GM12878 (cell line): ENCODE results near the gene TMEM235. TPM values are rescaled to one million over a fixed set of nuclear protein-coding genes. Genes with fewer than 3 reads are reported as not detected.

Experiments used
- ATAC-seq: fragments of 200-7000 bp; cut with Tn5 transposase; 3 replicates; pipeline ENCODE4 v1.9.1; 2020; ENCODE audit warnings: mild to moderate bottlenecking, moderate library complexity
- BruUV-seq: library from RNA; stranded (reverse); fragments of 400-500 nt; replicated peaks from 2 replicates; lab custom pipeline; 2021; lab: Mats Ljungman, UMichigan
- CTCF ChIA-PET: fragments of 300-600 bp; sonication (Branson Sonifier 250); formaldehyde crosslinking; extraction: SDS; loops from one replicate; lab custom pipeline; 2021; ENCODE audit warnings: inconsistent platforms; lab: Yijun Ruan, JAX
- POLR2A ChIA-PET: fragments of 350-600 bp; formaldehyde crosslinking; extraction: SDS; loops from one replicate; lab custom pipeline; 2021; ENCODE audit warnings: inconsistent platforms; lab: Charles Lee
- RAD21 ChIA-PET: fragments of 300-600 bp; sonication (Branson Sonifier 250); formaldehyde crosslinking; loops from one replicate; lab custom pipeline; 2023; ENCODE audit warnings: antibody characterized with exemption; ENCODE audit not compliant: unreplicated experiment; lab: Charles Lee
- SMC1A ChIA-PET: fragments of 300-600 bp; sonication (Branson Sonifier 250); formaldehyde crosslinking; loops from one replicate; lab custom pipeline; 2023; ENCODE audit not compliant: unreplicated experiment, uncharacterized antibody; lab: Charles Lee
- DNase-seq: peaks from one replicate; pipeline ENCODE4 v3.0.0-alpha.2; 2011; ENCODE audit warnings: low read depth, low spot score
- FAIRE-seq: peaks from 3 replicates; lab custom pipeline; 2011; peaks lifted over from hg19 to GRCh38; lab: Jason Lieb, UNC
- H2AFZ ChIP-seq: 2 replicates; pipeline ENCODE4 v1.6.0; 2011; ENCODE audit warnings: low read depth, low read length, control low read depth; ENCODE audit not compliant: control insufficient read depth
- H3K27ac ChIP-seq: 2 replicates; pipeline ENCODE4 v1.5.1; 2011; ENCODE audit warnings: control low read depth; ENCODE audit not compliant: control insufficient read depth, insufficient read depth
- H3K27me3 ChIP-seq, 2 experiments: replicated peaks in 1 of 2; 2 replicates each; pipeline versions ENCODE4 v1.6.0 to v1.6.1; 2011; ENCODE audit warnings: low read length in 1 of 2; ENCODE audit not compliant: control insufficient read depth in 2 of 2, insufficient read depth in 2 of 2
- H3K36me3 ChIP-seq, 2 experiments: 2 replicates each; pipeline ENCODE4 v1.5.1; 2011; ENCODE audit warnings: low read length in 1 of 2; ENCODE audit not compliant: control insufficient read depth in 2 of 2, insufficient read depth in 2 of 2
- H3K4me1 ChIP-seq: 2 replicates; pipeline ENCODE4 v1.6.1; 2011; ENCODE audit warnings: mild to moderate bottlenecking, low read length, moderate library complexity, mixed read lengths; ENCODE audit not compliant: control insufficient read depth, insufficient read depth
- H3K4me2 ChIP-seq: 2 replicates; pipeline ENCODE4 v1.6.0; 2011; ENCODE audit warnings: control low read depth; ENCODE audit not compliant: control insufficient read depth, insufficient read depth
- H3K4me3 ChIP-seq: fragments of 200-600 bp; sonication (generic); 2 replicates; pipeline ENCODE4 v1.5.1; 2016
- H3K79me2 ChIP-seq: 2 replicates; pipeline ENCODE4 v1.6.0; 2011; ENCODE audit warnings: low read length; ENCODE audit not compliant: control insufficient read depth, insufficient read depth
- H3K9ac ChIP-seq: 2 replicates; pipeline ENCODE4 v1.8.0; 2011; ENCODE audit warnings: low read length, control low read depth, mixed read lengths; ENCODE audit not compliant: control insufficient read depth, insufficient read depth
- H3K9me3 ChIP-seq: replicated peaks from 3 replicates; pipeline ENCODE4 v1.5.1; 2011; ENCODE audit warnings: mild to moderate bottlenecking, low read length; ENCODE audit not compliant: control insufficient read depth, insufficient read depth
- H4K20me1 ChIP-seq: 2 replicates; pipeline ENCODE4 v1.6.0; 2011; ENCODE audit not compliant: control insufficient read depth, insufficient read depth
- ESRRA ChIP-seq: IDR thresholded peaks from 2 replicates; pipeline ENCODE4 v1.6.1; 2012; ENCODE audit warnings: mild to moderate bottlenecking, low read length, improper control_type of control experiment
- MXI1 ChIP-seq: fragments of 150-350 bp; IDR thresholded peaks from 2 replicates; pipeline ENCODE4 v1.6.1; 2011; ENCODE audit warnings: low read depth, mild to moderate bottlenecking, inconsistent platforms, low read length, improper control_type of control experiment
- MYB ChIP-seq: fragments of 150-350 bp; IDR thresholded peaks from 2 replicates; pipeline ENCODE4 v1.6.1; 2014; ENCODE audit warnings: mild to moderate bottlenecking, low read depth, low read length, borderline replicate concordance
- NFYB ChIP-seq: IDR thresholded peaks from 2 replicates; pipeline ENCODE4 v1.6.1; 2011; ENCODE audit warnings: low read depth, mild to moderate bottlenecking, low read length, improper control_type of control experiment, moderate library complexity; ENCODE audit not compliant: insufficient read depth
- PAX5 ChIP-seq: IDR thresholded peaks from 2 replicates; pipeline ENCODE4 v1.6.1; 2011; ENCODE audit warnings: low read depth, low read length, borderline replicate concordance
- PML ChIP-seq: IDR thresholded peaks from 2 replicates; pipeline ENCODE4 v1.6.1; 2012; ENCODE audit warnings: low read length, inconsistent platforms
- POLR2AphosphoS5 ChIP-seq: IDR thresholded peaks from 2 replicates; pipeline ENCODE4 v1.6.1; 2011; ENCODE audit warnings: mild to moderate bottlenecking, low read length, inconsistent platforms
- RAD21 ChIP-seq: IDR thresholded peaks from 2 replicates; pipeline ENCODE4 v1.6.1; 2011; ENCODE audit warnings: mild to moderate bottlenecking, low read depth, low read length, moderate library complexity; ENCODE audit not compliant: insufficient read depth
- SREBF1 ChIP-seq: IDR thresholded peaks from 2 replicates; pipeline ENCODE4 v1.6.1; 2012; ENCODE audit warnings: mild to moderate bottlenecking, low read length
- STAT3 ChIP-seq: IDR thresholded peaks from 2 replicates; pipeline ENCODE4 v1.6.1; 2011; ENCODE audit warnings: low read depth, low read length, improper control_type of control experiment
- ZNF24 ChIP-seq: fragments of 450-650 bp; IDR thresholded peaks from 2 replicates; pipeline ENCODE4 v1.6.1; 2017; ENCODE audit warnings: antibody characterized with exemption, mild to moderate bottlenecking
- WGBS: methylation state at CpG from one replicate; pipeline ENCODE4 v1.1.6; 2016; ENCODE audit warnings: low lambda C conversion rate; ENCODE audit not compliant: insufficient replicate concordance, insufficient coverage; ENCODE audit errors: missing lambda C conversion rate; 5-methylcytosine and 5-hydroxymethylcytosine counted together
- in situ Hi-C: fragments of 300-500 bp; cut with MboI; formaldehyde crosslinking; loops from 9 replicates; pipeline ENCODE4 v1.14.3; 2018; ENCODE audit warnings: mixed read lengths
- intact Hi-C: fragments of 100-400 bp; cut with micrococcal nuclease; formaldehyde crosslinking; loops from one replicate; pipeline ENCODE4 v1.14.2; 2022; ENCODE audit not compliant: unreplicated experiment
- polyA plus RNA-seq, 11 experiments: library from polyadenylated mRNA; depleted of rRNA in 4 of 11; unstranded in 6 of 11; stranded (reverse) in 5 of 11; fragments of >200 nt; fragmentation: Nextera tagmentation in 4 of 11; fragmentation: Illumina TruSeq in 1 of 11; extraction: Ambion mirVana in 4 of 11; extraction: Trizol in 1 of 11; gene quantifications; 1 replicate in 1 of 11; 2 replicates in 10 of 11; pipeline versions ENCODE4 v1.2.1 to v1.2.3, GENCODE V29; 2011 to 2016; ENCODE audit warnings: inconsistent platforms in 2 of 11, missing spikeins in 2 of 11, low read depth in 1 of 11
- total RNA-seq, 4 experiments: library from RNA; depleted of rRNA in 3 of 4; stranded (reverse); fragments of >200 nt in 3 of 4; fragmentation: Illumina TruSeq in 1 of 4; extraction: Trizol in 1 of 4; gene quantifications; 2 replicates each; pipeline versions ENCODE4 v1.2.1 to v1.2.3, GENCODE V29; 2013 to 2021
- TF ChIP-seq, protein P1 (sequence below), 3 experiments: IDR thresholded peaks in 2 of 3; conservative IDR thresholded peaks in 1 of 3; 2 replicates each; pipeline ENCODE4 v1.5.1; 2011; ENCODE audit warnings: low read depth in 3 of 3, low read length in 3 of 3, mild to moderate bottlenecking in 3 of 3, control low read depth in 2 of 3, moderate library complexity in 2 of 3, inconsistent platforms in 1 of 3, mixed read lengths in 1 of 3; ENCODE audit not compliant: control insufficient read depth in 2 of 3, insufficient read depth in 1 of 3; ENCODE audit errors: extremely low read depth in 1 of 3
- TF ChIP-seq, protein P2 (sequence below): fragments of 450-650 bp; IDR thresholded peaks from 2 replicates; pipeline ENCODE4 v1.6.1; 2016; ENCODE audit warnings: mild to moderate bottlenecking, moderate library complexity, borderline replicate concordance
- TF ChIP-seq, protein P3 (sequence below): IDR thresholded peaks from 2 replicates; pipeline ENCODE4 v1.6.1; 2011; ENCODE audit warnings: borderline replicate concordance, low read depth, mild to moderate bottlenecking, moderate library complexity, low read length; ENCODE audit not compliant: insufficient read depth, poor library complexity, severe bottlenecking

TMEM235 gene
- total and polyA plus RNA-seq, 10 of the 15 experiments (the other 5 are each of a cell fraction or from before 2014, with no cell fraction given), result not detected

DNA sequence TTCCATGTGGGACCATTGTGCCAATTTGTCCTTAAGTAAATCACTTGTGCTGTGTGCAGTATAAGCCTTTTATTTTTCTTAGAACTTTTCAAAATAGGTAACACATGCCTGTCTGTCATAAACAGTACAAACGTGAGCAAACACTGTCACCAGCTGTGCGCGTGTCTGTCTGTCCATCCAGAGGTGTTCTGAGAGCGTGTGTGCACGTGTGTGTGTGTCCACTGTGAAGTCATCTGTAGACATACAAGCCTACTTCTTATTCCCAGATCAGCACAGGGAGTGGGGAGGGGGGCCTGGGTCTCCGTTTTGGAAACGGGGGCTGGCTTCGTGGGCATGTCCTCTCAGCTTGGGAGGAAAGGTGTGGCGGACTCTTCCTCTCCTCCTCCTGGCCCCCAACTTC lies 9.4 kb downstream of the TMEM235 start:
- Histone ChIP-seq H3K9me3 (no peaks in the 10 kb centered on the region), H3K4me1 (peaks cover 20% of the 10 kb centered on the region), H3K27me3 (no peaks in the 10 kb centered on the region; a peak in 1 of 4 replicates), H3K4me3 (no peak overlapping the region), H3K4me2 (no peak overlapping the region), H3K79me2 (no peaks in the 10 kb centered on the region), H3K27ac (no peak overlapping the region), H3K36me3 (no peaks in the 10 kb centered on the region), H2AFZ (no peak overlapping the region), H3K9ac (no peak overlapping the region), H4K20me1 (no peaks in the 10 kb centered on the region)
- in situ Hi-C loops, result no loop called here
- CTCF ChIA-PET, result no interaction called here
- RAD21 ChIA-PET, result no interaction called here
- SMC1A ChIA-PET, result no interaction called here
- ATAC-seq (no peak), FAIRE-seq (no peak), DNase-seq (no peak)
- no peak for TF ChIP-seq SREBF1
- TF ChIP-seq, protein P1, sequence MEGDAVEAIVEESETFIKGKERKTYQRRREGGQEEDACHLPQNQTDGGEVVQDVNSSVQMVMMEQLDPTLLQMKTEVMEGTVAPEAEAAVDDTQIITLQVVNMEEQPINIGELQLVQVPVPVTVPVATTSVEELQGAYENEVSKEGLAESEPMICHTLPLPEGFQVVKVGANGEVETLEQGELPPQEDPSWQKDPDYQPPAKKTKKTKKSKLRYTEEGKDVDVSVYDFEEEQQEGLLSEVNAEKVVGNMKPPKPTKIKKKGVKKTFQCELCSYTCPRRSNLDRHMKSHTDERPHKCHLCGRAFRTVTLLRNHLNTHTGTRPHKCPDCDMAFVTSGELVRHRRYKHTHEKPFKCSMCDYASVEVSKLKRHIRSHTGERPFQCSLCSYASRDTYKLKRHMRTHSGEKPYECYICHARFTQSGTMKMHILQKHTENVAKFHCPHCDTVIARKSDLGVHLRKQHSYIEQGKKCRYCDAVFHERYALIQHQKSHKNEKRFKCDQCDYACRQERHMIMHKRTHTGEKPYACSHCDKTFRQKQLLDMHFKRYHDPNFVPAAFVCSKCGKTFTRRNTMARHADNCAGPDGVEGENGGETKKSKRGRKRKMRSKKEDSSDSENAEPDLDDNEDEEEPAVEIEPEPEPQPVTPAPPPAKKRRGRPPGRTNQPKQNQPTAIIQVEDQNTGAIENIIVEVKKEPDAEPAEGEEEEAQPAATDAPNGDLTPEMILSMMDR (IDR thresholded peaks at IDR 0.05 in 2 of 3, conservative IDR thresholded peaks at IDR 0.05 in 1 of 3; ENCODE audit: control insufficient read depth in 2 of 3, extremely low read depth in 1 of 3, insufficient read depth in 1 of 3, low read depth in 3 of 3, low read length in 3 of 3), result no peak
- no peak for TF ChIP-seq PML
- TF ChIP-seq, protein P2, sequence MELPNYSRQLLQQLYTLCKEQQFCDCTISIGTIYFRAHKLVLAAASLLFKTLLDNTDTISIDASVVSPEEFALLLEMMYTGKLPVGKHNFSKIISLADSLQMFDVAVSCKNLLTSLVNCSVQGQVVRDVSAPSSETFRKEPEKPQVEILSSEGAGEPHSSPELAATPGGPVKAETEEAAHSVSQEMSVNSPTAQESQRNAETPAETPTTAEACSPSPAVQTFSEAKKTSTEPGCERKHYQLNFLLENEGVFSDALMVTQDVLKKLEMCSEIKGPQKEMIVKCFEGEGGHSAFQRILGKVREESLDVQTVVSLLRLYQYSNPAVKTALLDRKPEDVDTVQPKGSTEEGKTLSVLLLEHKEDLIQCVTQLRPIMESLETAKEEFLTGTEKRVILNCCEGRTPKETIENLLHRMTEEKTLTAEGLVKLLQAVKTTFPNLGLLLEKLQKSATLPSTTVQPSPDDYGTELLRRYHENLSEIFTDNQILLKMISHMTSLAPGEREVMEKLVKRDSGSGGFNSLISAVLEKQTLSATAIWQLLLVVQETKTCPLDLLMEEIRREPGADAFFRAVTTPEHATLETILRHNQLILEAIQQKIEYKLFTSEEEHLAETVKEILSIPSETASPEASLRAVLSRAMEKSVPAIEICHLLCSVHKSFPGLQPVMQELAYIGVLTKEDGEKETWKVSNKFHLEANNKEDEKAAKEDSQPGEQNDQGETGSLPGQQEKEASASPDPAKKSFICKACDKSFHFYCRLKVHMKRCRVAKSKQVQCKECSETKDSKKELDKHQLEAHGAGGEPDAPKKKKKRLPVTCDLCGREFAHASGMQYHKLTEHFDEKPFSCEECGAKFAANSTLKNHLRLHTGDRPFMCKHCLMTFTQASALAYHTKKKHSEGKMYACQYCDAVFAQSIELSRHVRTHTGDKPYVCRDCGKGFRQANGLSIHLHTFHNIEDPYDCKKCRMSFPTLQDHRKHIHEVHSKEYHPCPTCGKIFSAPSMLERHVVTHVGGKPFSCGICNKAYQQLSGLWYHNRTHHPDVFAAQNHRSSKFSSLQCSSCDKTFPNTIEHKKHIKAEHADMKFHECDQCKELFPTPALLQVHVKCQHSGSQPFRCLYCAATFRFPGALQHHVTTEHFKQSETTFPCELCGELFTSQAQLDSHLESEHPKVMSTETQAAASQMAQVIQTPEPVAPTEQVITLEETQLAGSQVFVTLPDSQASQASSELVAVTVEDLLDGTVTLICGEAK, result no peak
- no peak for TF ChIP-seq NFYB
- TF ChIP-seq RAD21, result no peak
- TF ChIP-seq MYB, result no peak
- TF ChIP-seq STAT3, result no peak
- TF ChIP-seq, protein P3, sequence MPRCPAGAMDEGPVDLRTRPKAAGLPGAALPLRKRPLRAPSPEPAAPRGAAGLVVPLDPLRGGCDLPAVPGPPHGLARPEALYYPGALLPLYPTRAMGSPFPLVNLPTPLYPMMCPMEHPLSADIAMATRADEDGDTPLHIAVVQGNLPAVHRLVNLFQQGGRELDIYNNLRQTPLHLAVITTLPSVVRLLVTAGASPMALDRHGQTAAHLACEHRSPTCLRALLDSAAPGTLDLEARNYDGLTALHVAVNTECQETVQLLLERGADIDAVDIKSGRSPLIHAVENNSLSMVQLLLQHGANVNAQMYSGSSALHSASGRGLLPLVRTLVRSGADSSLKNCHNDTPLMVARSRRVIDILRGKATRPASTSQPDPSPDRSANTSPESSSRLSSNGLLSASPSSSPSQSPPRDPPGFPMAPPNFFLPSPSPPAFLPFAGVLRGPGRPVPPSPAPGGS, result no peak
- TF ChIP-seq ZNF24, result no peak
- no peak for TF ChIP-seq PAX5
- no peak for TF ChIP-seq MXI1
- no peak for TF ChIP-seq POLR2AphosphoS5
- TF ChIP-seq ESRRA, result no peak
- POLR2A ChIA-PET, result no interaction called here
- 74% methylated on average over 9 of the region's 9 CpGs for WGBS
- BruUV-seq, result no TSS peak
- intact Hi-C loops, result no loop called here
